Stimulated activated CD8-positive, alpha-beta memory T cell treated with anti-CD3 and anti-CD28 coated beads, Interleukin-7, amount 100 ng/mL, for 24 hours (primary cell): Measurements from ENCODE around the gene PPP1R1A.

Source experiments
- DNase-seq: peaks from one replicate; pipeline ENCODE4 v3.0.0-alpha.2; 2020; ENCODE audit warnings: low read depth

The PPP1R1A gene

GRCh38 chr12:54603173-54603814, 14.8 kb upstream of the PPP1R1A start:
- DNase-seq, result peak; percentile 32

GRCh38 chr12:54602661-54603060, 14.2 kb upstream of the PPP1R1A start:
- no peak for DNase-seq

- DNase-seq, result no peak
Measured at GRCh38 chr12:54601841-54602240, 13.4 kb upstream of the PPP1R1A start.

- no peak for DNase-seq
Measured at GRCh38 chr12:54598970-54599369, 10.5 kb upstream of the PPP1R1A start.

GRCh38 chr12:54596526-54596946, 8.1 kb upstream of the PPP1R1A start:
- peak; percentile 25 for DNase-seq

GRCh38 chr12:54595471-54595870, 7.0 kb upstream of the PPP1R1A start:
- no peak for DNase-seq

GRCh38 chr12:54593725-54594124, 5.3 kb upstream of the PPP1R1A start:
- DNase-seq, result no peak

GRCh38 chr12:54593135-54593534, 4.7 kb upstream of the PPP1R1A start:
- no peak for DNase-seq

GRCh38 chr12:54592316-54592715, 3.9 kb upstream of the PPP1R1A start:
- DNase-seq, result no peak

- no peak for DNase-seq
Measured at GRCh38 chr12:54590978-54591591, 2.6 kb upstream of the PPP1R1A start.

- DNase-seq, result no peak
Measured at GRCh38 chr12:54589964-54590363, 1.5 kb upstream of the PPP1R1A start.

- DNase-seq, result no peak
Measured at GRCh38 chr12:54588890-54589267, 420 bp upstream of the PPP1R1A start.

GRCh38 chr12:54587315-54587873, 1.1 kb downstream of the PPP1R1A start:
- no peak for DNase-seq

- no peak for DNase-seq
Measured at GRCh38 chr12:54586620-54587019, 1.8 kb downstream of the PPP1R1A start.

GRCh38 chr12:54585243-54585642, 3.2 kb downstream of the PPP1R1A start:
- no peak for DNase-seq

GRCh38 chr12:54584128-54584527, 4.3 kb downstream of the PPP1R1A start:
- no peak for DNase-seq

- DNase-seq, result no peak
Measured at GRCh38 chr12:54583726-54584125, 4.7 kb downstream of the PPP1R1A start.

GRCh38 chr12:54581412-54581811, 7.0 kb downstream of the PPP1R1A start:
- DNase-seq, result no peak

GRCh38 chr12:54579696-54580333, 8.6 kb downstream of the PPP1R1A start:
- DNase-seq, result peak; percentile 77

GRCh38 chr12:54579258-54579657, 9.2 kb downstream of the PPP1R1A start:
- no peak for DNase-seq

GRCh38 chr12:54578778-54579177, 9.7 kb downstream of the PPP1R1A start:
- DNase-seq, result no peak

GRCh38 chr12:54572881-54573280, 15.6 kb downstream of the PPP1R1A start:
- no peak for DNase-seq
